Subcutaneous abdominal adipose tissue (tissue), 5 donors: ENCODE data around the gene TRPV3.

Source experiments
- H3K27ac ChIP-seq: one replicate; pipeline ENCODE4 v1.7.0; 2013; ENCODE audit warnings: low read depth, mild to moderate bottlenecking, inconsistent platforms, low read length, moderate library complexity
- H3K27me3 ChIP-seq, 5 donors: one replicate each; pipeline ENCODE4 v1.7.0; 2013; ENCODE audit warnings: low read length in 5 of 5, inconsistent platforms in 1 of 5; ENCODE audit not compliant: control insufficient read depth in 5 of 5, insufficient read depth in 4 of 5
- H3K36me3 ChIP-seq, 5 donors: one replicate each; pipeline ENCODE4 v1.7.0; 2013; ENCODE audit warnings: low read length in 5 of 5; ENCODE audit not compliant: control insufficient read depth in 5 of 5, insufficient read depth in 5 of 5
- H3K4me1 ChIP-seq, 5 donors: one replicate each; pipeline ENCODE4 v1.7.0; 2013; ENCODE audit warnings: low read length in 5 of 5, mild to moderate bottlenecking in 3 of 5, moderate library complexity in 1 of 5; ENCODE audit not compliant: control insufficient read depth in 5 of 5, insufficient read depth in 5 of 5
- H3K4me3 ChIP-seq, 5 donors: one replicate each; pipeline ENCODE4 v1.7.0; 2013; ENCODE audit warnings: low read length in 5 of 5, low read depth in 1 of 5
- H3K9ac ChIP-seq, 5 donors: one replicate each; pipeline ENCODE4 v1.7.0; 2013; ENCODE audit warnings: low read length in 5 of 5, mild to moderate bottlenecking in 4 of 5, moderate library complexity in 3 of 5
- H3K9me3 ChIP-seq, 5 donors: one replicate each; pipeline ENCODE4 v1.7.0; 2013; ENCODE audit warnings: low read length in 5 of 5; ENCODE audit not compliant: control insufficient read depth in 5 of 5
- donor health status: healthy.
- donor health status: healthy.
- donor health status: healthy.
- donor health status: healthy.
- donor health status: healthy.

Gene TRPV3

DNA sequence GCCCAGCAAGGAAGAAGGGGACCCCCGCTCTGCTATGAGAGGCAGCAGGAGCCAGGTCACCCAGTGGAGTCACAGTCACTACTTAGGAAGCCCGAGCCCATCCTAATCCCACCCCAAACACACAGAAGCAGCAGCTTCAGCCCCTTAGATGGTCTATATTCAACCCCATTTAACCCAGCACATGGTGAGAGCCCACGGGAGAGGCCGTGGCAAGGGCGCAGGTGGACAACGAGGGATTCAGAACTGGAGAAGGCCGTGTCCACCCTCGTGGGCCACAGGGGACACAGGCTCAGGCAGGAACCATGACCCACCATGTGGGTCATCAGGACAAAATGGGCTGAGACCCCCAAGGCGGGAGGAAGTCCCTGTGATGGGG is 1.6 kb upstream of the TRPV3 start:
- H3K9me3 ChIP-seq: no peaks in the 10 kb centered on the region
- H3K27me3 ChIP-seq: peaks cover 0 to 12% (median 2%) of the 10 kb centered on the region in 5 donors
- peaks cover 4 to 25% (median 7%) of the 10 kb centered on the region in 5 donors for H3K4me1 ChIP-seq
- no peak overlapping the region for H3K4me3 ChIP-seq
- no peak overlapping the region for H3K27ac ChIP-seq
- no peak overlapping the region for H3K9ac ChIP-seq
- H3K36me3 ChIP-seq: no peaks in the 10 kb centered on the region

DNA sequence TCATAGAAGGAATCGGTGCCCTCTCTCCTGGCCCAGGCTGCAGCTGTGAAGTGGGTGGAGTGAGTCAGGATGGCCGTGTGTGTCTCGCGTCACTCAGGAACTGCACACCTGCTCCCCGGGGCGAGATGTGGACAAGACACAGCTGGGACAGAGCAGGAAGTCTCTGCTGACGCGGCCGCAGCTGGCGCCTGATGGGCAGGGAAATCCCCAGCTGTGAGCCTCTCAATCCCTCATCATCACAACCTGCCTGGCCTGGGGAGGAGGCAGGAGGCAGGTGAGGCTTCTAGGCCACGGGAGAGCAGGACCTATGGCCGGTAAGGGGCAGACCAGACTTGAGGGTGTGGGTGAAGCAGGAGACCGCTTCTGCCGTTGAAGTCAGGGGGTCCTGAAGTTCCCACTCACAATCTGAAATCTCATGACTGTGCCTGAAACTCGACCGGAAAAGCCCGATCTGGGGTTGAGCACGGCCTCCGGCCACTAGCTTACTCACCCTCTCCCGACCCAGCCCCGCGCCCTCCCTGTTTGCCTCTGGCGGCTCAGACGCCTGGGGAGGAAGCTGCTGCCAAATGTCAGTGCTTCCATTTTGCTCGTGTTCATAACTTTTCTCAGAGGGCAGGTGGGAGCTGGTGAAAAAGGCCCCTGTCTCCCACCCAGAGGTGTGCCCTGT is 1.1 kb upstream of the TRPV3 start:
- Histone ChIP-seq H3K9me3 (no peaks in the 10 kb centered on the region), H3K4me3 (no peak overlapping the region), H3K36me3 (no peaks in the 10 kb centered on the region), H3K4me1 (peaks cover 4 to 25% (median 7%) of the 10 kb centered on the region in 5 donors), H3K9ac (peak overlapping the region in 1 of 5 donors; percentile 7), H3K27ac (no peak overlapping the region), H3K27me3 (peaks cover 0 to 12% (median 3%) of the 10 kb centered on the region in 5 donors)

DNA sequence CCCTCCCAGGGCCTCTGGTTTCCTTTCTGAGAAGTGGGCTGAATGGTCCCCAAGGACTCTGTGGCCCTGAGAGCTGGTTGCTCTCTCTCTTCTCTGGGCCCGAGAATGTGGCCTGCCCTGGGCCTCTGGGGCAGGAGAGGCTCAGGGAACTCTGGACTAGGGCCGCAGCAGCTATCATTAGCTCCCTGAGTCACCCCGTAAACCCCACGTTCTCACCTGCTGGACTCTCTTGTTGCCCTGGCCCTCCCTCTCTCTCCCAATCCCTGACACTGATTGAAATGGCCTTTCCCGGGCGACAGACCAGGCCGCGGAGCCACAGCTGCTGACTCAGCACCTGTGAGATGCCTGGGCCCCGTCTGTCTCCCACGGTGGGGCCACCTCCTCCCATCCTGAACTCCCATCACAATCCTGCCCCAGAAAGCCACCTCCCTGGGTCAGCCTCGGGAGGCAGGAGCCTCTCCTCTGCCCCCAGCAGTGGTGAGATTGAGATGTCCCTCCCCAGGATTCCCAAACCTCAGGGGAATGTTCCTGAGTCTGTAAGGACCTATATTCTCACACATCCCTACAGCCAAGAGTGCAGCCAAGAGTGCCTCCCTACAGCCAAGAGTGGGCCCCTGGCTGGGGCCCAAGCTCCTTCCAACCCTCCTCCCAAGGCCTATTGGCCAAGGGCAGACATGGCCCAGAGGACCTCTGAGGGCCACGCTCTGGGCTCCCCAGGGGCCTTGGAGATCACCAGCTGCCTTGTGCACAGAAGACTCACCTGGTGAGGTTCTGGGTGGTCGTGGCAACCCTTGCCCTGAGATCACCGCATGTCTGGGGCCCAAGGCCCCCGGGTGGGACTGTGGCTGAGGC is 470 bp downstream of the TRPV3 start:
- no peaks in the 10 kb centered on the region for H3K36me3 ChIP-seq
- no peak overlapping the region for H3K4me3 ChIP-seq
- H3K27me3 ChIP-seq: peaks cover 0 to 12% (median 6%) of the 10 kb centered on the region in 5 donors
- H3K9ac ChIP-seq: no peak overlapping the region
- H3K9me3 ChIP-seq: no peaks in the 10 kb centered on the region
- H3K27ac ChIP-seq: no peak overlapping the region
- H3K4me1 ChIP-seq: peaks cover 0 to 18% (median 4%) of the 10 kb centered on the region in 5 donors

DNA sequence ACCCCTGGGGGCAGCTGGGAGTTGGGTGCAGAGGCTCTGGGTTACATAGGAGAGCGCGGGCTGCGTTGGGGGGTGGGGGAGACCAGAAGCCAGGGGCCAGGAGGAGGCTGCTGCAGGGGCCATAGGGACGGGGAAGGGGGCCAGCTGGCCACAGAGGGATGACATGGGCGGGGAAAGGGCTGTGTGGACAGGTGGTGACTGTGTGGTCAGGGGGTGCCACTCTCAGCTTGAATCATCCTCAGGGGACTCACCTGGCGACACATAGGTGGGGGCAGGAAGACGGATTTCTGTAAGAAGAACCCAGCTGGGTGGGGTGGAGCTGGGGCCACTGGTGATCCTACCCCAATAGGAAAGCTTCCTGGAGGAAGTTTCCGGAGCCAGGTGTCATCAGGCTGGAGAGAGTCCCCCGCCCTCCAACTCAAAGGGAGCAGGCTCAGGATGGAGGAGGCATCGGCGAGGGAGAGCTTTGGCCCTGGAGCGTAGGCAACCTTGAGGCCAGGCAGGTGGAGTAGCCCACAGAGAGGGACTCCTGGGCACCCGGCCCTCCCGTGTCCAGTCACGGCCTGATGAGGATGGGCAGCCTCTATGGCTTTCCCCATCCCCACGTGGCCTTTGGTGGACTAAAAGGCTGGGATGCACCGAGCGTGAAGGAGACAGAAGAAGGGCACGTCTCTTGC is 1.2 kb downstream of the TRPV3 start:
- Histone ChIP-seq H3K9ac (no peak overlapping the region), H3K36me3 (no peaks in the 10 kb centered on the region), H3K27me3 (peaks cover 0 to 12% (median 6%) of the 10 kb centered on the region in 5 donors), H3K27ac (no peak overlapping the region), H3K4me3 (no peak overlapping the region), H3K9me3 (no peaks in the 10 kb centered on the region), H3K4me1 (peaks cover 0 to 18% (median 4%) of the 10 kb centered on the region in 5 donors)

DNA sequence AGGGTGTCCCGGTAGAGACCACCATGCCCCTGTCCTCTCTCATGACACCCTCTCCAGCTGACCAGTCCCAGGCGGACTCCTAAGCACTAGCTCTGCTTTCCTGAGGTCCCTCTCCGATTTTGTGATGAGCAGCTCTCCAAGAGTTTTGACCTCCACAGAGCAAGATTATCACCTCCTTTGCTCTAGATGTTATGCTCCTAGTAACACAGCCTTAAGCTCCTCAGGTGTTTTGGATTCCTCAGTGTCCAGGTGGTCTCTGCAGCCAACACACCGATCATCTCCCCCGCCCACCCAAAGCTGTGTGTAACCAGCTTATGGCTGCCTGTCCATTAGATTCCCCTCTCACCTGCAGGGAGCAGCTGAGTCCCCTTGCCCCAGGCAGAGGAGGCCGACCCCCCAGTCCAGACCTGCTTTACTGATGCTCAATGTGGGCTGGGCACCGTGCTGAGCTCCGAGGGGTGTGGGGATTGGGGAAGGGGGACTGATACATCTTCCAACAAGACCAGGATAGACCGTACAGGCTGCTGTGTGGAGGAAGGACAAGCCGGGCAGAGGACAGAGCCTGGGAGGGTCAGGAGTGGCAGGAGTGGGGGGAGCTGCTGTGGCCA is 2.3 kb downstream of the TRPV3 start:
- no peak overlapping the region for H3K9ac ChIP-seq
- H3K4me1 ChIP-seq: peaks cover 0 to 18% (median 4%) of the 10 kb centered on the region in 5 donors
- no peak overlapping the region for H3K27ac ChIP-seq
- H3K4me3 ChIP-seq: no peak overlapping the region
- no peaks in the 10 kb centered on the region for H3K9me3 ChIP-seq
- no peaks in the 10 kb centered on the region for H3K36me3 ChIP-seq
- H3K27me3 ChIP-seq: peaks cover 0 to 12% (median 6%) of the 10 kb centered on the region in 5 donors

DNA sequence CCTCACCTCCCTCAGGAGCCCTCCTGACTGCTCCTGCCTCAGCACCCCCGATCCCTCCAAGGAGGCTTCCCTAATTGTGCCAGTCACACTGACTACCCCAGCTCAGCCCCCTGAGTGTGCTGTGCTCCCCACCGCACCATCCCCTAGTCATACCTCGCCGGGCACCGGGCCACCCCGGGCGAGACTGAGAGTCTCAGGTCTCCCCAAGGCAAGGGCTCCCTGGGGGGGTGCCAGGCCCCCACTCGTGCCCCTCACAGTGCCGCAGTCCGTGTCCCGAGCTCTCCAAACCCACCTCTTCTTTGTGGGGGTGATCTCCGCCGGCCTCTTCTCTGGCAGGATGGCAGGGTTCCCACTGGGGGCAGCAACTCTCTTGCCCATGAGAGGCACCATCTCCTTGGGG is 3.2 kb downstream of the TRPV3 start:
- peaks cover 0 to 18% (median 4%) of the 10 kb centered on the region in 5 donors for H3K4me1 ChIP-seq
- no peak overlapping the region for H3K4me3 ChIP-seq
- no peak overlapping the region for H3K9ac ChIP-seq
- H3K36me3 ChIP-seq: no peaks in the 10 kb centered on the region
- no peaks in the 10 kb centered on the region for H3K9me3 ChIP-seq
- no peak overlapping the region for H3K27ac ChIP-seq
- peaks cover 0 to 12% (median 6%) of the 10 kb centered on the region in 5 donors for H3K27me3 ChIP-seq

DNA sequence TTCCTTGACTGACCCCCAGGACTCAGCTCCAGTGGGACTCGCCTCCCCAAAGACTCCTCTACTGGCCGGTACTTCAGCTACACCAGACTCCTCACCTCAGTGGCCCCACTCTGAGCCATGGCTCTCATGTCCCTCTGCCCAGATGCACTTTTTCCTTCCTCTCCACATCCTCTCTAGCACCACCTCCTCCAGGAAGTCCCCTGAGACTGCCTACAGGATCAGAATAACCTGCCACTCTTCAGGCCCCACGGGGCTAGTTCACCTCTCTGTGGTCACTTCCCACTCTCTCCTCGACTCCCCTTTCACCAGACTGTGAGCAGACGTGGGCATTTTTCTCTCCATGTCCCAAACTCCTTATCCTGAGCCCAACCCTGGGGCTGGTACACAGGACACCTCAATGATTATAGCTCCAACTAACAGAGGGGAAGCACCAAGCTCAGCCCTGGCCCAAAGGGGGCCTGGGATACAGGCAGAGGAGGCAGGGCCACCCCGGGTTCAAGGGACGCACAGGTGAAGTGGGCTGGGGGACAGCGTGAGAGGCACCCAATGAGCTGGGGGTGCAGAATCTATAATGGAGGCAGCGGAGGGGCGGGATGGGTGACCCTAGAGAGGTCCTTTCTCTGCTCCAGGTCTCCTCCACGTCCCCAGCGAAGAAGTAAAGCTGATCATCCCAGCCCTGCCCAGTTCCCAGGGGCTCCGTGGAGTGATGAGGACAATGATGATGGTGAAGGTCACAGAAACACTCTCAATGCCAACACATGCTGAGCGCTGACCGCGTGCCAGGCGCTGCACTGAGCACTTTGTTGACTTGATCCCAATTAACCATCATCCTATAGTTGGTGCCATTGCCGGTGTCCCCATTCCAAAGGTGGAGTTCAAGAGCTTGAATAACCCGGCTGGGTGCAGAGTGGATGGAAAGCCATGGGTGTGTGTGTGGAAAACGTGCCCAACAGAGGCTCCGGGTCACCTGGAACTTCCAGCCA is 3.9 kb downstream of the TRPV3 start:
- H3K27me3 ChIP-seq: peaks cover 0 to 12% (median 6%) of the 10 kb centered on the region in 5 donors
- H3K27ac ChIP-seq: no peak overlapping the region
- H3K4me3 ChIP-seq: no peak overlapping the region
- peaks cover 0 to 13% (median 4%) of the 10 kb centered on the region in 5 donors for H3K4me1 ChIP-seq
- no peaks in the 10 kb centered on the region for H3K36me3 ChIP-seq
- H3K9me3 ChIP-seq: no peaks in the 10 kb centered on the region
- H3K9ac ChIP-seq: no peak overlapping the region

DNA sequence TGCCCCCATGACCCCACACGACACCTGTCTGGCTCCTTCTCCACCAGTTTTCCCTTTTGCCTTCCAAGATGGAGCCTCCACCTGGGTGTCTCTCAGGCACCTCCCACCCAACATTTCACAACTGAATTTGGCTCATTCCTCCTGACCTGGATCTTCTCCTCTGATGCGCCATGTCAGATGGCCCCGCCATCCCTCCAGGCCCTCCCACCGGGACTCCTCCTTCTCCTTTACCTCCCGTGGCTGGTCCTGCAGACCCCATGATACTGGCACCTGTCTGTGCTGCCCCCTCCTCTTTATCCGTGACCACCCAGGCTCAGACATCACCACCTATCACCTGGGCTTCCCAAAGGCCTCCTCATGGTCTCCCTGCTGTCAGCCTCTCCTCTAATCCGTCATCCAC is 4.7 kb downstream of the TRPV3 start:
- no peaks in the 10 kb centered on the region for H3K9me3 ChIP-seq
- no peak overlapping the region for H3K9ac ChIP-seq
- no peak overlapping the region for H3K27ac ChIP-seq
- H3K36me3 ChIP-seq: no peaks in the 10 kb centered on the region
- peaks cover 0 to 7% (median 2%) of the 10 kb centered on the region in 5 donors for H3K4me1 ChIP-seq
- no peak overlapping the region for H3K4me3 ChIP-seq
- peaks cover 0 to 12% (median 6%) of the 10 kb centered on the region in 5 donors for H3K27me3 ChIP-seq

DNA sequence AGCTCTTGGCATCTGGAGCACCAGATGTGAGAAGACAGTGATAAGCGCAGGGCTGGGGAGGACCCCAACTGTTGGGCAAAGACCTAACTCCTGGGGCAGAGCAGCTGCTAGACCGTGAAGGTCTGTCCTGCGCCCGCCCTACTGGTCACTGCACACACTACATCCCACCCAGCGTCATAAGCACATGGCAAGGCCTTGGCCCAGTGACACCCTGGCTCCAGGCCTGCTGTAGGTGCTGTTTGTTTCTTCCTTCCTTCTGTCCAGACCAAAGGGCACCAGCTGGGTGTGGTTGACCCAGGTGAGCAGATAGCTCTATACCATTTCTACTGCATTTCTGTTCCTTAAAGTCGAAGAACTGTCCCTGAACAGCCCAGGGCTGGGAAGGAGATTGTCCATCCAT is 6.4 kb downstream of the TRPV3 start:
- no peak overlapping the region for H3K4me3 ChIP-seq
- H3K36me3 ChIP-seq: no peaks in the 10 kb centered on the region
- no peaks in the 10 kb centered on the region for H3K9me3 ChIP-seq
- H3K9ac ChIP-seq: no peak overlapping the region
- H3K27ac ChIP-seq: no peak overlapping the region
- H3K27me3 ChIP-seq: peaks cover 0 to 6% (median 5%) of the 10 kb centered on the region in 5 donors
- no peaks in the 10 kb centered on the region for H3K4me1 ChIP-seq
